ENCODE results near the gene RASGRP1.

RASGRP1 gene

DNA sequence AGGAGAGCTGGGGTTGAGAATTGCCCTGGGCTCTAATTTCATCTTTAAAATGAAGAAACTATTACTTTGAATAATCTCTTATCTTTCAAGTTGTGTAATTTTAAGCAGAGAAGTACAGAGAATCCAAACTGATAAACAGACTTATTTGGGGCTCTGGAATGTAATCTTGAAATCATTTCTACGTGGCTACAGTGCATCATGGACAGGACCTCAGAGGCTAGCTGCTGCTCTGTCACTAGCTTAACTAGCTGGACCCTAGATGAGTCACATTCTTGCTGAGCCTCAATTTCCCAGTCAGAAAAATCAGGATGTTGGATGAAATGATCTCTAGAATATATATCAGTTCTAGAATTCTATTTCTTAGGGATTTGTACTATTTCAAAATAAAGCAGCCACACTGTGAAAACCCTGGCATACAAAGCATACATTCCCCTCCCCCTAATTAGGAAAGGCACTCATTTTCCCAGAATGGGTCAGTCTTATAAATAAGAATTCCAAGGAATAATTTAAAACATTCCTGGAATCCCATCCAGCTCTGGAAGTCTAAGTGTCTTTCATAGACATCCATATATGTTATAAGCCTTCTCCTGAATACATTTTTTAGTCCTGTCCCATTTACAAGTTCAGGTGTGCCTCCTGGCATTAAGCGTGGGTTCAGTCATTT is 47.2 kb downstream of the RASGRP1 start:
- no peak for DNase-seq (ENCODE audit: low read depth, low spot score)
- no peak overlapping the region for H3K4me3 ChIP-seq (ENCODE audit: low read length)

GRCh38 chr15:38516626-38517025 is 48.0 kb downstream of the RASGRP1 start:
- H3K4me3 ChIP-seq (ENCODE audit: low read length), result no peak overlapping the region
- DNase-seq (ENCODE audit: low read depth, low spot score), result no peak

DNA sequence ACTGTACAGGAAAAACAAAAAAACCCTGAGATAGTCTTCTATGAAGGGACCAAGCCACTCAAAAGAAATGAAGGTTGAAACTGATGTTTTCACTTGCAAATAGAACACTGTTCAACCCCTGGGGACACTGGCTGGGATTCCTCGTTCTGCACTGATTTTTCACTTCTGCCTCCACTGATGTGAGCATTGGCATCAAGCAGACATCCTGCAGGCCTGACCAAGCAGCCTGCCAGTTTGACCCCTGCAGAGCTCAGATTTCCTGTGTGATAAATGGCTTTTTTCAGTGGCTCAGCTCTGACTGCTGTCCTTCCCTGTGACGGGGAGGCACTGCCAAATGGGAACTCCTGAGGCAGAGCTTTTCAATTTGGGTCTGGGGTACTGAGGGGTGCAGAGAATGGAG is 50.0 kb downstream of the RASGRP1 start:
- no peak overlapping the region for H3K4me3 ChIP-seq (ENCODE audit: low read length)
- DNase-seq (ENCODE audit: low read depth, low spot score), result no peak

DNA sequence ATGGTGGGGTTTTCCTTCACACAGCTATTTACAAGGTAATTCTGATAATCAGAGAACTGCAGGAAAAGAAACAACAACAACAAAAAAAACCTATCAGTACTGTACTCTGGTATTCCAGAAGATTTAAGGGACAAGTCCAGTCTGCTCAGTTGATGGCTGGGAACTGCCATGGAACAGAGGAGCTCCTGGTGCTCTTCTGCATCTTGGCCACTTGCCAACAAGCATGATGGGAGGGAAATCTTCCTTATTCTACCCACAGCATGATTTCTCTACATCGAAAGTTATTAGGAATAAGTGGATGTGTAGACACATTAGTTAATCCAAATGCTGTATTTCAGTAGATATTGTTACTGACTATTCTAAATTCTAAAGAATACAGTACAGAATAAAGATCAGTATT is 51.7 kb downstream of the RASGRP1 start:
- DNase-seq (ENCODE audit: low read depth, low spot score), result no peak

DNA sequence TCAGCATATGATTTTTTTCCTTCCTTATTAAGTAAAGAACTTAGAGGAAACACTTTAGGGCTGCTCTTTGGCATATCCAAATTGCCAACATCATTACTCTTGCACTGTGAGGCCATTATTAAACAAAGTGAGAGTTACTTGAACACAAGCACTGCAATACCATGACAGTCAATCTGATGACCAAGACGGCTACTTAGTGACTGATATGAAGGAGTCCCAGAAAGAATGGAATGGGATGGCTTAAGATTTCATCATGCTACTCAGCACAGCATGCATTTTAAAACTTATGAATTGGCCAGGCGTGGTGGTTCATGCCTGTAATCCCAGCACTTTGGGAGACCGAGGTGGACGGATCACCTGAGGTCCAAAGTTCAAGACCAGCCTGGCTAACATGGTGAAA is 55.5 kb downstream of the RASGRP1 start:
- no peak overlapping the region for H3K4me3 ChIP-seq (ENCODE audit: low read length)
- DNase-seq (ENCODE audit: low read depth, low spot score), result no peak

More for the DNA sequence above, 51.7 kb downstream of the RASGRP1 start:
- no peak overlapping the region for H3K4me3 ChIP-seq (ENCODE audit: low read length)

GRCh38 chr15:38508647-38509046 is 56.0 kb downstream of the RASGRP1 start:
- H3K4me3 ChIP-seq (ENCODE audit: low read length), result no peak overlapping the region
- DNase-seq (ENCODE audit: low read depth, low spot score), result no peak

DNA sequence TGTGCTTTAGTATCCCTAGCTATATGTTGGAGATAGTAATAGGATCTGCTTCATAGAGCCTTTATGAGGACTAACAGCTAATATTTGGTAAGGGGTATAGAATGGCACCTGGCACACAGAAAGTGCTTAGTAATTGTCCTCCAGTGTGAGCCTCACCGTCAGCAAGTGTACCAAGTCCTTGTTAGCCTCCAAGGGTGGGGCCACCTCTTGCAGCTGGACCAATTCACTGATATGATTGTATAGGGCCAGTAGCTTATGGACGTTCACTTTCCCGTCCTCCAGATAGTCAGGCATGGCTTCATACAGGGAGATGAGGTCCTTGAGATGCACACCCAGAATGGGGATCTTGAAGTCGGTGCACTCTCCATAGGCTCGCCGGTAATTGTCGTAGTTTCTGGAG is 57.0 kb downstream of the RASGRP1 start:
- no peak for DNase-seq (ENCODE audit: low read depth, low spot score)
- H3K4me3 ChIP-seq (ENCODE audit: low read length), result no peak overlapping the region

DNA sequence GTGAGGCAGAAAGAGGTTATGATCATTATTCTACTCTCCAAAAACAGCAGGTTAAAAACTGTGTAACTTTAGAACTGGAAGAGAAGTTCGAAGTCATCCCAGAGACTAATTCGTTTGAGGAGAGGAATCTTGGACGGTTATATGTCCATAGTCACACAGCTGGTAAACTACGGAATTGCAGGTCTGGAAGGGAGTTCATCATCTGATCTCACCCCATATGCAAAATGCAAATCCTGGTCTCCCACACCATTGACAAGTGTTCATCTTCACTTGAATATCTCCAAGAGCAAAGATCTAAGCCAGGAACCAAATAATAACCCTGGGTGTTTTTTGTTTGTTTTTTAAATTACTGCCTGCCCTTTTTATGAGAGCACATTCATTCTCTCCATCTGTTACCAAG is 57.6 kb downstream of the RASGRP1 start:
- H3K4me3 ChIP-seq (ENCODE audit: low read length), result no peak overlapping the region
- DNase-seq (ENCODE audit: low read depth, low spot score), result no peak

DNA sequence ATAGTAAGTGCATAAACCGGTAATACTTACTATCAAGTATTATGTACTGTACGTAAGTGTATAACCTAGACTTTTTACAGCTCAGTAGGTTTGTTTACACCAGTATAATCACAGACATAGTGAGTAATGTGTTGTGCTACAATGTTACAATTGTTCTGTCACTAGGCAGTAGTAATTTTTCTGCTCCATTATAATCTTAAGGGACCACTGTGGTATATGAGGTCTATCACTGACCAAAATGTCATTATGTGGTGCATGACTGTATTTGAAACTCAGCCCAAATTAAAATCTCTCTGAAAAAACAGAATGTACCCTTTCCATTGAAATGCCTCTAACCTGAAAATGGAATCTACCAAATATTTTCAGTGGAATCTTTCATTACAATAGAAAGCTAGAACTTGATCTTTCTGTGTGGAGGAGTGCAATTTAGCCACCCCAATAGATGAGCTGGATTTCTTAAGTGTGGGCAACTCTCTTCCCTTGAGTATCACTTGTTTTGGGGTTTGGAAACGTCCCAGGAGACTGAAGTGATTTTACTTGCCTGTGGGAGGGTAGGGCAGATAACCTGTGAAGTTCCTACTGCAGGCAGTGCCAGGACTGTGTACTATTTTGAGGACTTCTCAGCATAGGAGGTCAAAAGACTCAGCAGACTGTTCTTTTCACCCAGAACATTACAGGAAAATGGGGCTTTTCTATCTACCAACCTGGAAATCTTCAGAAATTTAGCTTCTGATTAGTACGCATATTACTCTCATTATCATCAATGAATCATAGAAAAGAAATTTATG is 59.7 kb downstream of the RASGRP1 start:
- no peak for DNase-seq (ENCODE audit: low read depth, low spot score)
- no peak overlapping the region for H3K4me3 ChIP-seq (ENCODE audit: low read length)

- no peak for DNase-seq (ENCODE audit: low read depth, low spot score)
- no peak overlapping the region for H3K4me3 ChIP-seq (ENCODE audit: low read length)
These were observed 61.1 kb downstream of the RASGRP1 start for GRCh38 chr15:38503496-38503895.

DNA sequence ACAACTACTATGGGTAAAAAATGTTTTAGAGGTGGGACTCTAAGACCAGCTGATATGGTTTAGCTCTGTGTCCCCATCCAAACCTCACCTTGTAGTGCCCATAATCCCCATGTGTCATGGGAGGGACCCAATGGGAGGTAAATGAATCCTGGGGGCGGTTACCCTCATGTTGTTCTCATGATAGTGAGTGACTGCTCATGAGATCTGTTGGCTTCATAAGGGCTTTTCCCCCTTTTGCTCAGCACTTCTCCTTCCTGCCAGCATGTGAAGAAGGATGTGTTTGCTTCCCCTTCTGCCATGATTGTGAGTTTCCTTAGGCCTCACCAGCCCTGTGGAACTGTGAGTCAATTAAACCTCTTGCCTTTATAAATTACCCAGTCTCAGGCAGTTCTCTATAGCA is 65.0 kb downstream of the RASGRP1 start:
- H3K4me3 ChIP-seq (ENCODE audit: low read length), result no peak overlapping the region
- no peak for DNase-seq (ENCODE audit: low read depth, low spot score)

DNA sequence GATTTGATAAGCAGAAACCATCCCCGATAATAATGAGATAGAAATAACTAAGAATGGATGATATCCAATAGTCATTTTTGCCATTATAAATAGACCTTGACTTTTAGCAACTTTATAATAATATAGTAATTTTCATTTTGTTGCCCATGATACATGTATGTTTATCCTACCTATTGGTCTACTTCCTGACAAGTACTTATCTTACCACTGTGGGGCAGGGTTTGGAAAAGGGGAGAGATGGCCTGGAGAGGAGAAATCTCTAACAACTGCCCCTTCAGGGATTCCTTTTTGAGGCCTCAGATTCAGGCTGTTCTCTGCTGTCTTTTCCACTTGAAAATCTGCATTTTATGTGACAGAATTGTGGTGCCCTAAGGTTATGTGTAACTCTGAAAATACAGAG is 68.5 kb downstream of the RASGRP1 start:
- DNase-seq (ENCODE audit: low read depth, low spot score), result no peak
- no peak overlapping the region for H3K4me3 ChIP-seq (ENCODE audit: low read length)

GRCh38 chr15:38490242-38490922 is 74.2 kb downstream of the RASGRP1 start:
- H3K4me3 ChIP-seq (ENCODE audit: low read length), result no peak overlapping the region
- DNase-seq (ENCODE audit: low read depth, low spot score), result no peak

- DNase-seq (ENCODE audit: low read depth, low spot score), result no peak
- no peak overlapping the region for H3K4me3 ChIP-seq (ENCODE audit: low read length)
These were observed 77.2 kb downstream of the RASGRP1 start for GRCh38 chr15:38487378-38487777.

- H3K4me3 ChIP-seq (ENCODE audit: low read length), result no peak overlapping the region
- no peak for DNase-seq (ENCODE audit: low read depth, low spot score)
These were observed 77.7 kb downstream of the RASGRP1 start for GRCh38 chr15:38486936-38487335.

DNA sequence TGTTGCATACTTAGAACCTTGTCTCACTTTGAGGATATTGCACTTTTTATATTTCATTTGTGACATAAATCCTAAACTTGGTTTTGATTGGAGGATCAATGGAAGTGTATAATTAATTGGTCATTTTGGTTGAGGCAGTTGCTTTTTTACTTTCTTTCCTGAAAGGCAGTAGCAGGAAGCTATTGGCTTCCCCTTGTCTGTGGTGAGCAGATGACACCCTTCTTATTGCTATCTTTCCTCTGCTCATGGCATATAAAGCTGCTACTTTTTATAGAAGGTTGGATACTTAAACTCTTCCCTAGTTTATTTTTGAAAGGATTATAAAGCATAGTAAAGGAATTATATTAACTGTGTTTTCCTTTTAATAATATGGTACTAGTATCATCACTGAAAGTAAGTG is 82.0 kb downstream of the RASGRP1 start:
- no peak for DNase-seq (ENCODE audit: low read depth, low spot score)
- no peak overlapping the region for H3K4me3 ChIP-seq (ENCODE audit: low read length)

- DNase-seq (ENCODE audit: low read depth, low spot score), result no peak
- no peak overlapping the region for H3K4me3 ChIP-seq (ENCODE audit: low read length)
These were observed 82.9 kb downstream of the RASGRP1 start for GRCh38 chr15:38481761-38482160.

DNA sequence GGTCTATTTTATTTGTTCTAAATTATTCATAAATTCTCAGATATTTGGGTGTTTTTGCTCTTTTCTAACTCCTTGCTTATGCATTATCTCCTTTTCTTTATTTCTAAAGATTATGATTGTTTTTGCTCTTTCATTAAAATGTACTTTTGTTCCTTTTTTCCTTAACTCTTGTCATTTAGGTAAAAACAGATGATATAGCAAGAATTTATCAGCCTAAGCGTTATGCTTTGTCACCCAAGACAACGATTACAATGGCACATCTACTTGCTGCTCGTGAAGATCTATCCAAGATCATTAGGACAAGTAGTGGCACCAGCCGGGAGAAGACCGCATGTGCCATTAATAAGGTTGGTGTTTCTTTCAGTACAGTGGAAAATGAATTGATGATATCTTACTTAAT is 83.5 kb downstream of the RASGRP1 start:
- H3K4me3 ChIP-seq (ENCODE audit: low read length), result no peak overlapping the region

DNA sequence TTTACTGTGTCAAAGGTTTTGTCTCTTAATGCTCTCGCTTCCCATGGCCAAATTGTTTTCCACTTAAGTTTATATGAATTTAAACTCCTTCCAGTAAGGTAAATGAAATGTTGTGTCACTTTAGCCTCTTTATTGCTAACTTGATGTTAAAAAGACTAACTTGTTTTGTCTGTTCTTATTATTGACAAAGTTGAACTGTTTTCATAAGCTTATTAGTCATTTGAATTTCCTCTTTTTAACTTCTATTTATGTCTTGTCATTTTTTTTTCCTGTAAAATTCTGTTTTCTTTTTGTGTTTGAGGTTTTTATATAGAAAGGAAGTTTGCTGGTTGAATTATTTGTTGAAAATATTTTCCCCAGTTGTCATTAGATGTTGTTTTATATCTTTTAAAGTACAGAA is 84.9 kb downstream of the RASGRP1 start:
- H3K4me3 ChIP-seq (ENCODE audit: low read length), result no peak overlapping the region
- no peak for DNase-seq (ENCODE audit: low read depth, low spot score)

More for the DNA sequence above, 83.5 kb downstream of the RASGRP1 start:
- DNase-seq (ENCODE audit: low read depth, low spot score), result no peak

- no peak for DNase-seq (ENCODE audit: low read depth, low spot score)
- H3K4me3 ChIP-seq (ENCODE audit: low read length), result no peak overlapping the region
These were observed 85.3 kb downstream of the RASGRP1 start for GRCh38 chr15:38479266-38479665.

All from Jurkat, Clone E6-1 (cell line).